HEK293 (cell line): ENCODE results near the gene ZNF519.
"Not testable (repeated sequence)": the region's sequence is repeated elsewhere in the genome, so short reads cannot be mapped to it uniquely, and the experiment has no call there.

Source experiments
- CTCF ChIA-PET: fragments of 350-600 bp; formaldehyde crosslinking; extraction: SDS; loops from one replicate; lab custom pipeline; 2021; ENCODE audit warnings: antibody characterized with exemption; lab: Yijun Ruan, JAX
- POLR2A ChIA-PET: fragments of 300-600 bp; formaldehyde crosslinking; extraction: SDS; loops from one replicate; lab custom pipeline; 2020; ENCODE audit warnings: antibody characterized with exemption, inconsistent platforms; lab: Yijun Ruan, JAX
- H3K27ac ChIP-seq: fragments of 200-500 bp; sonication (Bioruptor generic); 2 replicates; pipeline ENCODE4 v1.5.1; 2014; ENCODE audit warnings: low read depth, low read length, control low read depth, inconsistent platforms; ENCODE audit errors: extremely low read depth
- H3K36me3 ChIP-seq, 2 experiments: fragments of 200-500 bp in 1 of 2; sonication (Bioruptor generic) in 1 of 2; 1 replicate in 1 of 2; 2 replicates in 1 of 2; pipeline ENCODE4 v1.5.1; 2014 to 2017; ENCODE audit warnings: inconsistent platforms in 2 of 2, low read length in 2 of 2; ENCODE audit not compliant: control insufficient read depth in 2 of 2, insufficient read depth in 1 of 2
- H3K4me1 ChIP-seq: fragments of 200-500 bp; sonication (Bioruptor generic); 2 replicates; pipeline ENCODE4 v1.5.1; 2014; ENCODE audit warnings: mild to moderate bottlenecking, low read length, inconsistent platforms; ENCODE audit not compliant: control insufficient read depth, insufficient read depth
- H3K4me3 ChIP-seq: 2 replicates; pipeline ENCODE4 v1.5.1; 2011; ENCODE audit warnings: low read depth, mild to moderate bottlenecking, control low read depth, low read length, moderate library complexity
- H3K9me3 ChIP-seq: fragments of 200-500 bp; sonication (Bioruptor generic); 2 replicates; pipeline ENCODE4 v1.5.1; 2014; ENCODE audit warnings: low read depth, low read length, inconsistent platforms; ENCODE audit not compliant: control insufficient read depth, insufficient read depth
- ATF2 ChIP-seq: fragments of 450-650 bp; formaldehyde crosslinking; IDR thresholded peaks from 2 replicates; pipeline ENCODE4 v1.5.1; 2016; ENCODE audit warnings: missing biosample characterization, missing genetic modification characterization, low read depth
- BCL6B ChIP-seq: fragments of 450-650 bp; formaldehyde crosslinking; IDR thresholded peaks from 2 replicates; pipeline ENCODE4 v1.5.1; 2017; ENCODE audit warnings: missing biosample characterization, missing genetic modification characterization
- FEZF1 ChIP-seq: fragments of 450-650 bp; formaldehyde crosslinking; IDR thresholded peaks from 2 replicates; pipeline ENCODE4 v1.5.1; 2016; ENCODE audit warnings: missing biosample characterization, missing genetic modification characterization
- GLIS1 ChIP-seq: fragments of 450-650 bp; formaldehyde crosslinking; IDR thresholded peaks from 2 replicates; pipeline ENCODE4 v1.5.1; 2016; ENCODE audit warnings: missing biosample characterization, missing genetic modification characterization
- HOXD13 ChIP-seq: sonication (generic); formaldehyde crosslinking; IDR thresholded peaks from 2 replicates; pipeline ENCODE4 v1.8.0; 2022; ENCODE audit warnings: missing genetic modification reagents, borderline replicate concordance
- KLF7 ChIP-seq: fragments of 450-650 bp; formaldehyde crosslinking; IDR thresholded peaks from 2 replicates; pipeline ENCODE4 v1.5.1; 2016; ENCODE audit warnings: missing biosample characterization, missing genetic modification characterization, borderline replicate concordance
- PBX3 ChIP-seq: sonication (generic); formaldehyde crosslinking; IDR thresholded peaks from 2 replicates; pipeline ENCODE4 v1.8.1; 2022; ENCODE audit warnings: mild to moderate bottlenecking, moderate library complexity, missing genetic modification reagents
- SP2 ChIP-seq: fragments of 450-650 bp; formaldehyde crosslinking; IDR thresholded peaks from 2 replicates; pipeline ENCODE4 v1.5.1; 2016; ENCODE audit warnings: missing biosample characterization, missing genetic modification characterization
- SP3 ChIP-seq: fragments of 450-650 bp; formaldehyde crosslinking; IDR thresholded peaks from 2 replicates; pipeline ENCODE4 v1.5.1; 2016; ENCODE audit warnings: missing biosample characterization, missing genetic modification characterization
- ZBTB20 ChIP-seq: fragments of 450-650 bp; formaldehyde crosslinking; IDR thresholded peaks from 2 replicates; pipeline ENCODE4 v1.5.1; 2016; ENCODE audit warnings: missing biosample characterization, missing genetic modification characterization
- ZBTB26 ChIP-seq: fragments of 450-650 bp; formaldehyde crosslinking; optimal IDR thresholded peaks from 2 replicates; pipeline ENCODE3; 2016; ENCODE audit warnings: missing biosample characterization, mild to moderate bottlenecking, missing genetic modification characterization
- ZBTB48 ChIP-seq: fragments of 450-650 bp; formaldehyde crosslinking; IDR thresholded peaks from 2 replicates; pipeline ENCODE4 v1.5.1; 2016; ENCODE audit warnings: missing biosample characterization, missing genetic modification characterization
- ZBTB8A ChIP-seq: fragments of 450-650 bp; formaldehyde crosslinking; IDR thresholded peaks from 2 replicates; pipeline ENCODE4 v1.5.1; 2016; ENCODE audit warnings: missing biosample characterization, missing genetic modification characterization
- ZNF16 ChIP-seq: fragments of 450-650 bp; formaldehyde crosslinking; IDR thresholded peaks from 2 replicates; pipeline ENCODE4 v1.5.1; 2016; ENCODE audit warnings: low read depth, missing biosample characterization, missing genetic modification characterization
- ZNF19 ChIP-seq: fragments of 450-650 bp; formaldehyde crosslinking; IDR thresholded peaks from 2 replicates; pipeline ENCODE4; 2016; ENCODE audit warnings: missing biosample characterization, missing genetic modification characterization, low read depth
- ZNF202 ChIP-seq: fragments of 450-650 bp; formaldehyde crosslinking; IDR thresholded peaks from 2 replicates; pipeline ENCODE4 v1.5.1; 2016; ENCODE audit warnings: missing biosample characterization, missing genetic modification characterization, borderline replicate concordance
- ZNF211 ChIP-seq: fragments of 450-650 bp; formaldehyde crosslinking; IDR thresholded peaks from 2 replicates; pipeline ENCODE4 v1.5.1; 2016; ENCODE audit warnings: low read depth, missing biosample characterization, missing genetic modification characterization
- ZNF341 ChIP-seq: fragments of 450-650 bp; formaldehyde crosslinking; IDR thresholded peaks from 2 replicates; pipeline ENCODE4; 2016; ENCODE audit warnings: low read depth, missing biosample characterization, missing genetic modification characterization
- ZNF518A ChIP-seq: fragments of 450-650 bp; formaldehyde crosslinking; conservative IDR thresholded peaks from 2 replicates; pipeline ENCODE4 v1.5.1; 2016; ENCODE audit warnings: low read depth, missing biosample characterization, missing genetic modification characterization
- ZNF629 ChIP-seq: fragments of 450-650 bp; formaldehyde crosslinking; IDR thresholded peaks from 2 replicates; pipeline ENCODE4 v1.5.1; 2017; ENCODE audit warnings: missing biosample characterization, missing genetic modification characterization
- ZXDB ChIP-seq: fragments of 450-650 bp; formaldehyde crosslinking; IDR thresholded peaks from 2 replicates; pipeline ENCODE4 v1.5.1; 2016; ENCODE audit warnings: missing biosample characterization, missing genetic modification characterization

The ZNF519 gene

GRCh38 chr18:14132271-14132700 is at the start of gene ZNF519:
Gene ZNF519 (minus strand): TSS chr18:14132435. CDS start chr18:14132277, 158 bp downstream.
- Histone ChIP-seq H3K4me3 (peak within 1 kb of the TSS; percentile 68), H3K27ac (peak within 1 kb of the TSS; percentile 44; the same call in 1 of the 2 replicates)
- POLR2A ChIA-PET, H3K4me1 ChIP-seq, H3K9me3 ChIP-seq, CTCF ChIA-PET, H3K36me3 ChIP-seq: not testable (repeated sequence)
- TF ChIP-seq ZBTB26 (tag by site-specific recombination) (peak; percentile 35), SP3 (tag by site-specific recombination) (peak; percentile 46), ZXDB (tag by site-specific recombination) (peak; percentile 36; the same call in 1 of the 2 replicates), FEZF1 (peak; percentile 40; the same call in 1 of the 2 replicates), PBX3 (CRISPR knock-in tag) (peak; percentile 73; the same call in 1 of the 2 replicates), ZBTB48 (peak; percentile 31; the same call in 1 of the 2 replicates), ZBTB20 (tag by site-specific recombination) (peak; percentile 63), ZNF518A (tag by site-specific recombination) (0 out of 2 replicates have a peak, but pooled peaks have one; percentile 22), SP2 (tag by site-specific recombination) (peak; percentile 92), ZNF341 (tag by site-specific recombination) (0 out of 2 replicates have a peak, but pooled peaks have one; percentile 17)

- H3K9me3 ChIP-seq: no peaks in the 10 kb centered on the region
- H3K4me1 ChIP-seq: no peaks in the 10 kb centered on the region
- H3K27ac ChIP-seq: no peak overlapping the region; the same call in 1 of the 2 replicates
- POLR2A ChIA-PET: no interaction called here
- H3K4me3 ChIP-seq: peak overlapping the region; percentile 51
- H3K36me3 ChIP-seq: no peaks in the 10 kb centered on the region
- CTCF ChIA-PET: interaction anchor here (0.6 to 0.9 kb wide), 3 partner anchors 132 to 796 kb away, joined by 3 to 4 read pairs (median 4); no protein-coding TSS in a partner anchor
- TF ChIP-seq ZNF211 (tag by site-specific recombination): no peak
- no peak for TF ChIP-seq GLIS1 (tag by site-specific recombination)
- TF ChIP-seq ATF2: no peak
- TF ChIP-seq ZNF16: no peak
- no peak for TF ChIP-seq ZNF202 (tag by site-specific recombination)
- no peak for TF ChIP-seq ZNF629
- no peak for TF ChIP-seq ZNF19 (tag by site-specific recombination)
- TF ChIP-seq ZBTB8A (tag by site-specific recombination): no peak
- TF ChIP-seq HOXD13 (CRISPR knock-in tag): no peak
- no peak for TF ChIP-seq BCL6B (tag by site-specific recombination)
- TF ChIP-seq KLF7 (tag by site-specific recombination): no peak
Measured at GRCh38 chr18:14179306-14179705, 47.1 kb upstream of the ZNF519 start.
